Measurements from ENCODE around the gene LRRC17.
"Not testable (repeated sequence)": the region's sequence is repeated elsewhere in the genome, so short reads cannot be mapped to it uniquely, and the experiment has no call there.

The LRRC17 gene

DNA sequence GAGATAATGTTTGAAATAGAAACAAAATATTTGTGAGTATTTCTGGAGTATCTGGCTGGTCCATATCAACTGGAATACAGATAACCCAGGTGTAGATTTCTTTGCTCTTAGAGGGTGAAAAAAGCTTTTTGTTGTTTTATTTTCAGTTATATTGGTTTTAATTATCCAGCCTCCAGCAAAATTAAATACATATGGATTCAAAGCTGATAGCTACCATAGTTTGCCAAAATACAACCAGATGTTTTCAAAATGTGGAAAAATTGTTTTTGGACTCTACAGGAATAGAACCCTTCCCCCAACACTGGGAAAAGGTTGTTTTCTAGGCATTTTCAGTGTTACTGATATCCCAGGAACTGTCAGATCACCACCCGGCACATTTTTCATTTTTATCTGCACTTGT lies 30.1 kb downstream of the LRRC17 start:
- no peak for DNase-seq (ENCODE audit: low spot score)

DNA sequence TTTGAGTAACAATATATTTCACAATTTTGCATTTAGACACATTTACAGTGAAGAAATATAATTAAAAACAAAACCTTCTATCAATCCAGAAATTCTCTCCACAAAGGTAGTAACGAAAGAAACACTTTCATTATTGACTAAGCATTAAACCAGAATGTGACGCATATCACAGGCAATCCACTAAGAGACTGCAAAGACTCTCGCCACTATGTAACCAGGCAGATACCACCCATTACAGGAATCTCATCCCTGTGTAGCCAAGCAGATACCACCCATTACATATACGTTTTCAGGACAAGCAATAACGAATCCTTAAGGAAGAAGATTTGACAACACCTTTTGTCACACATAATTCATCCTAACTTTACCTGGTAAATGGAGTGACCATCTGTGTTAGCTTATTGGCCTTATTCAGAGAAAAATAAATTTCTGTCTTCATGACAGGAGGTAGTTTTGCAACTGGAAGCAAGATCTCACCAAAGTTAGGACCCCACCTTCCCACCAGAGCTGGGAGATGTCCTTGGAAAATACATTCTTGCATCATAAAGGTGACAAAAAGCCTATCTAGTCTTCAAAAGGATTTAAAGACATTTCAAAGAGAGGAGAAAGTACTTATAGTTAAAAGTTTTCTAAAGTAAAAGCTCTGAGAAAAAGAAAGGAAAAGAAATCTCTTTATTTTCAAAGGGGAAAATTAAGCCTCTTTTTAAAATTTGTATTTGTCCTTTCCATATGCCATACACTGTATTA lies 30.8 kb downstream of the LRRC17 start:
- DNase-seq (ENCODE audit: low spot score) = no peak

DNA sequence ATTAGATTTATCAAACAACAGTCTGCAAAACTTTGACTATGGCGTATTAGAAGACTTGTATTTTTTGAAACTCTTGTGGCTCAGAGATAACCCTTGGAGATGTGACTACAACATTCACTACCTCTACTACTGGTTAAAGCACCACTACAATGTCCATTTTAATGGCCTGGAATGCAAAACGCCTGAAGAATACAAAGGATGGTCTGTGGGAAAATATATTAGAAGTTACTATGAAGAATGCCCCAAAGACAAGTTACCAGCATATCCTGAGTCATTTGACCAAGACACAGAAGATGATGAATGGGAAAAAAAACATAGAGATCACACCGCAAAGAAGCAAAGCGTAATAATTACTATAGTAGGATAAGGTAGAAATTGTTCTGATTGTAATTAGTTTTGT lies 31.4 kb downstream of the LRRC17 start:
- DNase-seq (ENCODE audit: low spot score) = no peak

DNA sequence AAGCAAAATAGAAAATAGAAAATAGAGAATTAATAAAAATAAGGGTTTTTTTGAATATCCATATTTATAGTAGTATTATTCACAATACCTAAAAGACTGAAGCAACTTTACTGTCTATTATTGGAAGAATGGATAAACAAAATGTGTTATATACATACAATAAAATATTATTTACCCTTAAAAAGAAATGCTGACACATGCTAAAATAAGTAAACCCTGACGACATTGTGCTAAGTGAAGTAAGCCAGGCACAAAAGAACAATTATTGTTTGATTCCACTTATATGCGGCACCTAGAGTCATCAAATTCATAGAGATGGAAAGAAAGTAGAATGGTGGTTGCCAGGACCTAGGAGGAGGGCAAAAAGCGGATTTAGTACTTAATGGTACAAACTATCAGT lies 39.0 kb downstream of the LRRC17 start:
- no peak for DNase-seq (ENCODE audit: low spot score)

DNA sequence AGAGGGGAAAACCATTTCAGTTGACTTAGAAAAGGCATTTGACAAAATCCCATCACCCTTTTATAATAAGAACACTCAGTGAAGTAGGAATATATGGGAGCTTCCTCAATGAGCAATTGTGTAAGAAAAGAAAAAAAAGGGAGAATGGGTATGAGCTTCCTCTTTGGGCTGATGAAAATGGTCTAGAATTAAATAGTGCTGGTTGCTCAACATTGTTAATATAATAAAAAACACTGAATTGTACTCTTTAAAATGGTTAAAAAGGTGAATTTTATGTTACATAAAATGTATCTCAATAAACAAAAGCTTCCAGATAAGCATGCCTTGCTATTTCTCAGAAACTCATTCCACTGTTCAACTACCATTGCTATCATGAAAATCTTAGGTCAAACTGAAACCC lies 40.6 kb downstream of the LRRC17 start:
- DNase-seq (ENCODE audit: low spot score) = no peak

DNA sequence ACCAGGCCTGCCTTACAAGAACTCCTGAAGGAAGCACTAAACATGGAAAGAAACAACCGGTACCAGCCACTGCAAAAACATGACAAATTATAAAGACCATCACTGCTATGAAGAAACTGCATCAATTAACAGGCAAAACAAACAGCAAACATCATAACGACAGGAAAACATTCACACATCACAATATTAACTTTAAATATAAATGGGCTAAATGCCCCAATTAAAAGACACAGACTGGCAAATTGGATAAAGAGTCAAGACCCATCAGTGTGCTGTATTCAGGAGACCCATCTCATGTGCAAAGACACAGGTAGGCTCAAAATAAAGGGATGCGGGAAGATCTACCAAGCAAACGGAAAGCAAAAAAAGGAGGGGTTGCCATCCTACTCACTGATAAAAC lies 41.6 kb downstream of the LRRC17 start:
- DNase-seq (ENCODE audit: low spot score) = not testable (repeated sequence)

DNA sequence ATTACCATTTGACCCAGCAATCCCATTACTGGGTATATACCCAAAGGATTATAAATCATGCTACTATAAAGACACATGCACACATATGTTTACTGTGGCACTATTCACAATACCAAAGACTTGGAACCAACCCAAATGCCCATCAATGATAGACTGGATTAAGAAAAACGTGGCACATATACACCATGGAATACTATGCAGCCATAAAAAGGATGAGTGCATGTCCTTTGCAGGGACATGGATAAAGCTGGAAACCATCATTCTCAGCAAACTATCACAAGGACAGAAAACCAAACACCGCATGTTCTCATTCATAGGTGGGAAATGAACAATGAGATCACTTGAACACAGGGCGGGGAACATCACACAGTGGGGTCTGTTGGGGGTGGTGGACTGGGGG lies 45.2 kb downstream of the LRRC17 start:
- DNase-seq (ENCODE audit: low spot score) = not testable (repeated sequence)

DNA sequence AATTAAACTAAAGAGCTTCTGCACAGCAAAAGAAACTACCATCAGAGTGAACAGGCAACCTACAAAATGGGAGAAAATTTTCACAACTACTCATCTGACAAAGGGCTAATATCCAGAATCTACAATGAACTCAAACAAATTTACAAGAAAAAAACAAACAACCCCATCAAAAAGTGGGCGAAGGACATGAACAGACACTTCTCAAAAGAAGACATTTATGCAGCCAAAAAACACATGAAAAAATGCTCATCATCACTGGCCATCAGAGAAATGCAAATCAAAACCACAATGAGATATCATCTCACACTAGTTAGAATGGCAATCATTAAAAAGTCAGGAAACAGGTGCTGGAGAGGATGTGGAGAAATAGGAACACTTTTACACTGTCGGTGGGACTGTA lies 49.2 kb downstream of the LRRC17 start:
- not testable (repeated sequence) for DNase-seq (ENCODE audit: low spot score)

DNA sequence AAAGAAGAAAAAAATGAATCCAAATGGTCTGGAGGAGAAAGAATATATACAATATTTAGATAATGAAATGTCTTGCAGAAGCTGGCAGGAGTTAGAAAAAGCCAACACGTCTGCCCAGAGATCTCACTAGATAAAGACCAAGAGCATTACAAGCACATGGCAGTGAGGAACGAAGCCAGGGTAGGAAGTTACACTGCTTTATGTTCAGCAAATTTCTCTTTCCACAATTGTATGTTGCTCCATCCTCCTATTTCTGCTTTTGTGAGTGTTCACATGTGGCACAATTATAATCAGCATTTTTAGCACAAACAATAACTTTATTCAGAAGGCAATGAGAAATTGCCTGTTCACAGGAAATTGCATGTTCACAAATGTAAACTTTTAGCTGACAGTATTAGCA lies 53.7 kb downstream of the LRRC17 start:
- DNase-seq (ENCODE audit: low spot score) = no peak

DNA sequence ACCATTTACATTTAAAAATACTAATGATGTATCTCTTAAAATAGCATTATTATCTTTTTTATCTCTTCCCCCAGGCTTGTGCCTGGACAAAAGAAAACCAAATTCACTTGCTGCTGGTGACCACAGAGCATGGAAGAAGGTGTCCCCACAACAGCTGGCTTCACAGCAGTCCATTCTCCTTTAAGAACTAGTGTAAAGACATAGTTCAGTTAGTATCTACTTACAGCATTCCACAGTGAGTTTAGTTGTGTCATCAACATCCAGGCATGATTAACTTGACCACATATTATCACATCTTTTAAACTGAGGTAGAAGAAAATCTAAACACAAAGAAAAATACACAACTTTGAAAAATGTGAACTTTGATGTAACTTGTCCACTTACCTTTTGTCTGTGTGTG lies 55.0 kb downstream of the LRRC17 start:
- DNase-seq (ENCODE audit: low spot score) = no peak

DNA sequence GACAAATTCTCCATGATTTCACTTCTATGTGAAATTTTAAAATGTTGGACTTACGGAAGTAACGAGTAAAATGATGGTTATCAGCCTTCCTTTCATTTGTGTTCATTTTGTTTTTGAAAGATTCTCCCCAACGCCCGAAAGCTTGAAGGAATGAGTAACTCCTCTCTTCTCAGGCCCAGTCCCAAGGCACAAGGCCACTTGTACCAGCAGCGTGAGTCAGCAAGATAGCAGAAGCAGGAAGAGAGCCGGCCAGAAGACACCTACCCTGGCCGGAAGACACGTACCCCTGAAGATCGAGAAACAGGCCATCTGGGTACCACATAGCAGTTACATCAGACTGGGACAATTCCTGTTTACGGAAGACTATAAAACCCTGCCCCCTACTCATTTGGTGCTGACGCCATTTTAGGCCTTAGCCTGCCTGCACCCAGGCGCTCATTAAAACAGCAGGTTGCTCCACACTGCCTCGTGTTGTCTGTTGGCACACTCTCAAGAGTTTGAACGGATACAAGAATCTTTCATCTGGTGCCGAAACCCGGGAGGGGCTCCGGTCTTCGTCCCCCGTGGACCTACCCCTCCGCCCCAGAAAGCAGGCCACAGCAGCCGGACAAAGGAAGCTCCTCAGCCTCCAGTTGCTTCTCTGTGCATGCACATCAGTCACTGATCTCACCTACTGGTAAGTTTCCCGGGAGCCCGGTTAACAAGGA lies 60.4 kb downstream of the LRRC17 start:
- no peak for DNase-seq (ENCODE audit: low spot score)

DNA sequence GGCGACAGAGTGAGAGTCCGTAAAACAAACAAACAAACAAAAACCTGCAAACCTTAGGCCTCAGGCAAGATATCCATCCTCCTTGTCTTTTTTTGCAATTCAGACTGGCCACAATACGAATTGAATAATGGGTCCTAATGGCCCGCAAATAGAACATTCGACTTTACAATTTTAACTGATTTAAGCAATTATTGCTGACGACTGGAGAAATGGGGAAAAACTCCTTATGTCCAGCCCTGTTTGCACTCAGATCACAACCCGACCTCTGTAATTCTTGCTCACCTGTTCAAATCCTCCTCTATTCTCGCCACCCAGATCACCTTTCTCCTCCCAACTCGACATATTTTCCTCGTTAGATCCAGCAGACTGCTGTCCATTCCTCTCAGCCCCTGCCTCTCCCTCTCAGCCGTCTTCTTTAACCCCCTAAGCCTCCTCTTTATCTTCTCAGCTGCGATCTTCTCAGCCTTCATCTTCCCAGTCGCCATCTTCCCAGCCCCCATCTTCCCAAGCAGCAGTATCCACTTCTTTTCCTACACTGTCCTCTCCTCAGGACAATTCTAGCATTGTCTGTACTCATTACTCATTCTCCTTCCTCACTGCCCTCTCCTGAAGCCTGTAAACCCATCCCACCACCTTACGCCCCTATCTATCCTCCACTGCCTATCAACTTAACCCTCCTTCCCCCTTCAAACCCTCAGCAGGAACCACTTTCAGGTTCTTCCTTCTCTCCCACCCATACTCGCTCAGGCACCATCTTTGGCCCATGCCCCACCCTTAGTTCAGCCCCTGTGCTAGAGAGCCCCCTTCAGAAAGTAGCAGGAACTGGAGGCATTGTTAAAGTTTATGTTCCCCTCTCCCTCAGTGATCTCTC lies 61.8 kb downstream of the LRRC17 start:
- DNase-seq (ENCODE audit: low spot score) = no peak

DNA sequence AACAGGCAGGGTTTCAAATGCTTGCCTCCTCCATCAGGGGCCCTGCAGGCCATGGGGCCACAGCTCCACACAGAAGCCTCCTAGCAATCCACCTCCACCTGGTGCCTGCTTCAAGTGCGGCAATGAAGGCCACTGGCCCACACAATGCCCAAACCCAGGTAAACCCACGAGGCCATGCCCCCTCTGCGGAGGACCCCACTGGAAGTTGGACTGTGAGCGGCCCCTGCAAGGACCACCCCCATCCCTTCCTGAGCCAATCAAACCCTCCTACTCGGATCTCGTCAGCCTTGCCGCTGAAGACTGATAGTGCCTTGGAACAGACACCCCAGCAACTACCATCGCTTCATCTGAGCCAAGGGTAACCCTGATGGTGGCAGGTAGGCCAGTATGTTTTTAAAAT lies 63.1 kb downstream of the LRRC17 start:
- no peak for DNase-seq (ENCODE audit: low spot score)

DNA sequence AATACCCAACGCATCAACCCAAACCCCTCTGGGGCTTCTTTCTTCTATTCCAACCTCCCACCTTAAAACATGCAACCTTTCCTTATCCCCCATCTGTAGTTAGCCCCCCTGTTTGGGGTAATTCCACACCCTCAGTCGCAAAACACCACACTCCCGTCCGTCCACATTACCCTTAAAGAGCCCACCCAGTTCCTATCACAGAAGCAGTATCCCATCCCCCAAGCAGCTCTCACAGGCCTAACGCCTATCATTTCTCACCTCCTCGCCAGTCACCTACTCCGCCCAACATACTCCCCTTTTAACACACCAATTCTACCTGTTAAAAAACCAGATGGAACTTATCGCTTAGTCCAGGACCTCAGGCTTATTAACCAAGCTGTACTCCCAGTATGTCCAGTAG lies 63.7 kb downstream of the LRRC17 start:
- DNase-seq (ENCODE audit: low spot score) = no peak

DNA sequence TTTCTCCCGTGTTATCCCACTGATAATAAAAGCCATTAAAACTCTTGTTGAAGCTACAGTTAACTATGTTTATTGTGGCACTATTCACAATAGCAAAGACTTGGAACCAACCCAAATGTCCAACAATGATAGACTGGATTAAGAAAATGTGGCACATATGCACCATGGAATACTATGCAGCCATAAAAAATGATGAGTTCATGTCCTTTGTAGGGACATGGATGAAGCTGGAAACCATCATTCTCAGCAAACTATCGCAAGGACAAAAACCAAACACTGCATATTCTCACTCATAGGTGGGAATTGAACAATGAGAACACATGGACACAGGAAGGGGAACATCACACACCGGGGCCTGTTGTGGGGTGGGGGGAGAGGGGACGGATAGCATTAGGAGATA lies 64.8 kb downstream of the LRRC17 start:
- DNase-seq (ENCODE audit: low spot score) = not testable (repeated sequence)

DNA sequence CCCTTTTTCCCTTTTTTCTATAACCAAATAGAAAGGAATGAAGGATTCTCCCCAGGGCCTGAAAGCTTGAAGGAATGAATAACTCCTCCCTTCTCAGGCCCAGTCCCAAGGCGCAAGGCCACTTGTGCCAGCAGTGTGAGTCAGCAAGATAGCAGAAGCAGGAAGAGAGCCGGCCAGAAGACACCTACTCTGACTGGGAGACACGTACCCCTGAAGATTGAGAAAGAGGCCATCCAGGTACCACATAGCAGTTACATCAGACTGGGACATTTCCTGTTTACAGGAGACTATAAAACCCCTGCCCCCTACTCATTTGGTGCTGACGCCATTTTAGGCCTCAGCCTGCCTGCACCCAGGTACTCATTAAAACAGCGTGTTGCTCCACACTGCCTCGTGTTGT lies 65.5 kb downstream of the LRRC17 start:
- no peak for DNase-seq (ENCODE audit: low spot score)

DNA sequence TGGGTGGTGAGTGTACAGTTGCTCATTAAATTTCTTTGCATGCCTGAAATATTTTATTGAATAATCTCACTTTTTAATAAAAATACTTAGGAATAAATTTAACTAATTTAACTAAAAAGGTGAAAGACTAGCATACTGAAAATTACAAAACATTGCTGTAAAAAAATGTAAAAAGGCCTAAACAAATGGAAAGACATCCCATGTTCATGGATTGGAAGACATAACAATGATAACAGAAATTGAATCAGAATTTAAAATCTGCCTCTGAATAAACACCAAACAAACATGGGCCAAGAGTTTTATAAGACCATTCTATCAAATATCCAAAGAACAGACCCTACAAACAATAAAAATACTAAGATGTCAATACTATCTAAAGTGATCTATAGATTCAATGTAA lies 66.9 kb downstream of the LRRC17 start:
- DNase-seq (ENCODE audit: low spot score) = no peak

DNA sequence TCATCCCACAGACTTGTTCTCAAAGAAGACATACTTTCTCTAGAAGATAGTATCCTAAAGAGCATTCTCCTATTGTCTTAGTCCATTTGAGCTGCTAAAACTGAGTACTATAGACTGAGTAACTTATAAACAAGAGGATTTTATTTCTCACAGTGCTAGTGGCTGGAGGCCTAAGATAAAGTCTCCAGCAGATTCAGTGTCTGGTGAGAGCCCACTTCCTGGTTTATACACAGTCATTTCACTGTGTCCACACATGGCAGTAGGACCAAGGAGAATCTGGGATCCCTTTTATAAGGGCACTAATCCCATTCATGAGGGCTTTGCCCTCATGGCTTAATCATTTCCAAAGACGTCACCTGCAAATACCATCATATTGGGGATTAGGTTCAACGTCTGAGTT lies 68.7 kb downstream of the LRRC17 start:
- no peak for DNase-seq (ENCODE audit: low spot score)

DNA sequence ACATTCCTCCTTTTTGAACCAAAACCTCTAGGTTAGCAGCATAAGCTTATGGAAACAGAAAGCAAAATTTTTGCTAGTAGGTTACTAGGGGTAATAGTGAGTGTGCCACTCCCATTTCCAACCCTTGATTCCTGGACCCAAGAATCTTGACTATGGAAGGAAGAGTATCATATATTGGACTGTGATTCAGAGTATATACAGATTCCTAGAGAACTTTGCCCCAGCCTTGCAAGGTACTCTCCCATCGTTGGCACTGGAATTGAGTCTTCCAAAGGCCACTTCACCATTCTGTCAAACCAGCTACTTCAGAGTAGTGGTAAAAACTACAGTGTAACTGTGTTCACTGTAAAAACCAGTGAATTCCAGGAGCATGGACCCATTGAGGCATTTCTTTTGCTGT lies 69.4 kb downstream of the LRRC17 start:
- DNase-seq (ENCODE audit: low spot score) = no peak

DNA sequence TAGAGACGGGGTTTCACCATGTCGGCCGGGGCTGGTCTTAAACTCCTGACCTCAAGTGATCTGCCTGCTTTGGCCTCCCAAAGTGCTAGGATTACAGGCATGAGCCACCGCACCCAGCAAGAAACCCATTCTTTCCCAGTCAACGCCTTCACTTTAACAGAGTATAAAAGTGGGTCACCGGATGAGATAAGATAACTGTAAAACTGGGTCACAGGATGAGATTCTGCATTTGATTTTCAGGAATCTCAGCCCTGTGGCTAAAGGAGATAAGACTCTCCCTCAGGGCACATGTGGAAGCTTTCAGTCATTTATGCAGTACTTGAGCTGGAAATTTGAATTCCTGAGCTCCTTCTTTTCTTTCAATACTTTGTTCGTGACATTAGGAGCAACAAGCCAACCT lies 70.8 kb downstream of the LRRC17 start:
- no peak for DNase-seq (ENCODE audit: low spot score)

DNA sequence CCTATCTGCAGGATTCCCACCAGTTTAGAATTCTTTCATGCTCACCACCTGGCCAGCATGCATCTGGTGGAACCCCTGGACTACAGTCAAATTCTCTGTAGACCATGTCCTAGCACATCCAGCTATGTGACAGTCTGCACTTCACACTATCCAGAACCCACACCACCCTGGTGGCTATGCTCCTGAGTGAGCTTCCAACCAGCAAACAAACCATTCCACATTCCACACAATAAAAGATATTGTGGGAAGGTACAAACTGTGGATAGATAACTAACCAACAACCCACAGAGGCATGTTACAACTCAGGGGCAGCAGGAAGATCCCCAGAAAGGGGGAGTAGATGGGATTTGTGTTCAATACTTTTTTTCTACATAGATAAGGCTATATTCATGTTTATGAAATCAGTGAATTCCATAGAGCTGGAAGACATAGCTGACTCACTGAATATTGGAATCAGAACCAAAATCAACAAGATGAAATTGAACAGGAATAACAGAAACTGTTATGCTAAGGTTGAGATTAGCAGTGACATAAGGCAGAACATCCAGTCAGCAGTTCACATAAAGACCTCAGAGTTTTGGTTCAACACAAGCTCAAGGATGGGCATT lies 72.5 kb downstream of the LRRC17 start:
- DNase-seq (ENCODE audit: low spot score) = no peak

DNA sequence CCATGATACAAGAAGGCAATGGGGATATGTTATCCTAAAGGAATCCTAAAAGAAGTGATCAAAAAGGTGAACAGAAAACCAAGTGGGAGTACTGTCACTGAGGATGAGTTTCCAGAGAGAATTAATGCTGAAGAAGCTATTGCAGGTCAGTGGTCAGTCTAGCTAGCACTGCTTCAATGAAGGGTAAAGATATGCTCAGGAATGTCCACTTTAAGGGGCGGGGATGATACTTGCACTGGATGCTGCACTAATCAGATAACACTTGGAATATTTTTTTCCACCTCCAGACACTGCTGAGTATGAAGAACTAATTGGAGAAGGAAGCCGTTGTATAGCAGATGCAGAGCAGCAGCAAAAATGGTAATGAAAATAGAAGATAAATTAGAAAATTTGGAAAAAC lies 75.3 kb downstream of the LRRC17 start:
- DNase-seq (ENCODE audit: low spot score) = no peak

All from HuH-7 (cell line).